ENCODE measurements around the gene ZNF429.
"Not testable (repeated sequence)": the region's sequence is repeated elsewhere in the genome, so short reads cannot be mapped to it uniquely, and the experiment has no call there.

Gene ZNF429

GRCh38 chr19:21593502-21593901, 88.1 kb downstream of the ZNF429 start:
- DNase-seq = no peak

GRCh38 chr19:21593934-21594820, 88.8 kb downstream of the ZNF429 start:
- no peak for DNase-seq

- no peak for DNase-seq
Observed at GRCh38 chr19:21595185-21595584, 89.8 kb downstream of the ZNF429 start.

GRCh38 chr19:21602082-21602658, 96.8 kb downstream of the ZNF429 start:
- no peak for DNase-seq

- DNase-seq = not testable (repeated sequence)
Observed at GRCh38 chr19:21602659-21603430, 97.4 kb downstream of the ZNF429 start.

- no peak for DNase-seq
Observed at GRCh38 chr19:21603431-21604231, 98.2 kb downstream of the ZNF429 start.

- DNase-seq = no peak
Observed at GRCh38 chr19:21604351-21604926, 99.0 kb downstream of the ZNF429 start.

Data from NCI-H187 treated with DMSO at 0.1 percent for 48 hours (cell line).